Omental fat pad (tissue), 4 donors: ENCODE data around the gene HPGDS. TPM values are rescaled to one million over a fixed set of nuclear protein-coding genes. Genes with fewer than 3 reads are reported as not detected.

Experiments
- ATAC-seq: fragments of 150-250 bp; one replicate; pipeline ENCODE4 v1.9.1; 2016; ENCODE audit warnings: mild to moderate bottlenecking, moderate library complexity; ENCODE audit not compliant: low FRiP score
- DNase-seq: peaks from one replicate; pipeline ENCODE4 v3.0.0-alpha.2; 2019; ENCODE audit warnings: low spot score
- total RNA-seq, 4 donors: library from RNA; depleted of rRNA; stranded (reverse); fragments of >200 nt; gene quantifications; one replicate each; pipeline ENCODE4 v1.1.0, GENCODE V29; 2016
- TF ChIP-seq, protein P1 (sequence below), 3 donors: fragments of 450-650 bp; IDR thresholded peaks; one replicate each; pipeline ENCODE4 v1.5.1; 2016 to 2017; ENCODE audit warnings: antibody characterized with exemption in 3 of 3, mild to moderate bottlenecking in 3 of 3, moderate library complexity in 2 of 3

Gene HPGDS
- total RNA-seq, 4 donors from 2014 or later: 2.8 to 3.9 (median 3.2) TPM

GRCh38 chr4:94368459-94368858 lies 25.8 kb upstream of the HPGDS start:
- TF ChIP-seq, protein P1, sequence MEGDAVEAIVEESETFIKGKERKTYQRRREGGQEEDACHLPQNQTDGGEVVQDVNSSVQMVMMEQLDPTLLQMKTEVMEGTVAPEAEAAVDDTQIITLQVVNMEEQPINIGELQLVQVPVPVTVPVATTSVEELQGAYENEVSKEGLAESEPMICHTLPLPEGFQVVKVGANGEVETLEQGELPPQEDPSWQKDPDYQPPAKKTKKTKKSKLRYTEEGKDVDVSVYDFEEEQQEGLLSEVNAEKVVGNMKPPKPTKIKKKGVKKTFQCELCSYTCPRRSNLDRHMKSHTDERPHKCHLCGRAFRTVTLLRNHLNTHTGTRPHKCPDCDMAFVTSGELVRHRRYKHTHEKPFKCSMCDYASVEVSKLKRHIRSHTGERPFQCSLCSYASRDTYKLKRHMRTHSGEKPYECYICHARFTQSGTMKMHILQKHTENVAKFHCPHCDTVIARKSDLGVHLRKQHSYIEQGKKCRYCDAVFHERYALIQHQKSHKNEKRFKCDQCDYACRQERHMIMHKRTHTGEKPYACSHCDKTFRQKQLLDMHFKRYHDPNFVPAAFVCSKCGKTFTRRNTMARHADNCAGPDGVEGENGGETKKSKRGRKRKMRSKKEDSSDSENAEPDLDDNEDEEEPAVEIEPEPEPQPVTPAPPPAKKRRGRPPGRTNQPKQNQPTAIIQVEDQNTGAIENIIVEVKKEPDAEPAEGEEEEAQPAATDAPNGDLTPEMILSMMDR (IDR thresholded peaks at IDR 0.05): no peak
- ATAC-seq (no peak), DNase-seq (no peak)

DNA sequence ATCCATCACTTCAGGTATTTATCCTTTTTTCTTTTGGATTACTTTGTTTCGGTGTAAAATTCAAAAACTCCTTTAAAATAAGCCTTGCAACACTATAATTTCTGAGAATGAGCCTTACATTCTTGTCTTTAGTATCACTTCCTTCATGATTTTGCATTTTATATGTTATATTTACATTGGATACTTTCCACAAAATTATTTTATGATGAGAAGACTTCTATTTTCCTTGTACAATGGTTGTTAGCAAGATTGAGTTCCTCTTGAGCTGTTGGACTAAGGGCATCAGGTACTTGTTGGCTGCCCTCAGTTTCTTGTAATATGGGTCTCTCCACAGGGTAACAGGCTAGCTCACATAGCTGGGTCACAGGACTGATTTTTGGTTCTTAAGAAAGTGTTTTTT lies 22.7 kb upstream of the HPGDS start:
- DNase-seq (no peak), ATAC-seq (no peak)
- TF ChIP-seq, protein P1 (IDR thresholded peaks at IDR 0.05): no peak

GRCh38 chr4:94364527-94364926 lies 21.9 kb upstream of the HPGDS start:
- DNase-seq (no peak), ATAC-seq (no peak)
- TF ChIP-seq, protein P1 (IDR thresholded peaks at IDR 0.05): no peak

- TF ChIP-seq, protein P1 (IDR thresholded peaks at IDR 0.05): no peak
- DNase-seq: no peak
Measured at GRCh38 chr4:94363136-94363655, 20.6 kb upstream of the HPGDS start.

GRCh38 chr4:94359838-94360237 lies 17.2 kb upstream of the HPGDS start:
- DNase-seq (no peak), ATAC-seq (no peak)
- TF ChIP-seq, protein P1 (IDR thresholded peaks at IDR 0.05): no peak

More at GRCh38 chr4:94363136-94363655, 20.6 kb upstream of the HPGDS start:
- ATAC-seq: no peak

DNA sequence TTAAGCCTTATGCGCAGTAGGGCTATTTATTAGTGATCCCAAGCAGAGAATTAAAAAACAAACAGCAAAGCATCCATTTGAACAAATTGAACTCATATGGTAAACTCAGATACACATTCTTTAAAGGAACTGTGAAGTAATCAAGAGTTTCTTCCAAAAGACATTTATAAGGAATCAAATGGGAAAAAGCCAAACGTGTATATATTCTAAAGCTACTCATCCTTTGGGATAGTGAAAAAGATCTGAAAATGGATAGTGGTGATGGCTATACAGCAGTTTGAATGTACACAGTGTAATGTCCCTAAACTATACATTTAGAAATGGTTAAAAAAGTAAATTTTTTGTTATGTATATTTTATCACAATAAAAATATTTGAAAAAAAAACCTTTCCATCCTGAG lies 16.6 kb upstream of the HPGDS start:
- TF ChIP-seq, protein P1 (IDR thresholded peaks at IDR 0.05): no peak
- ATAC-seq: no peak
- no peak for DNase-seq

DNA sequence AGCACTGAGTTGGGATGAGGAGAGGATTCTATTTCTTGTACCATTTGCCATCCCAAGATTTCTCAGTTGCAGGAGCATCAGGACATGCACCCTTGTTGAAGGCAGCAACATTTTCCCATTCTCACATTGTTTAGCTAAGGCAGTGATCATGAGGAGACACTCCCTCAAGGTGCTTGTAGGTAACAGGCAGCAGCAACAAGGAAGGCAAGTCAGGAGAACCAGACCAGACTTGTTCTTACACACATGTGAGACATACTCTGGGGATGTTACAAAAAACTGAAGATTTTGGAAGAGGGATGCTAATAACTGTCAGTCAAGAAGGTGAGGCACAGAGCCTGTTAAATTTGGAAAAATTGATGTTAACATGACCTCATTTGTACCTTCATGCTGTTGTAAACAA lies 15.5 kb upstream of the HPGDS start:
- no peak for DNase-seq
- TF ChIP-seq, protein P1 (IDR thresholded peaks at IDR 0.05): no peak
- ATAC-seq: no peak
